Activated T-helper 1 cell treated with anti-CD3 and anti-CD28 coated beads, Interleukin-12 subunit alpha, Interleukin-12 subunit beta, Interleukin-2, Interleukin-4 antibody, amounts not matched to agents 30 ng/mL and 10 ng/mL and 1 ng/mL, durations not matched to agents 14 hours and 24 hours and 36 hours (primary cell): Measurements from ENCODE around the gene SSNA1. TPM values are rescaled to one million over a fixed set of nuclear protein-coding genes. Genes with fewer than 3 reads are reported as not detected.
A peak's percentile ranks its signal among the peaks of the same experiment; 100 is the strongest.

Experiments
- DNase-seq: peaks from one replicate; pipeline ENCODE4 v3.0.0; 2021; ENCODE audit warnings: low spot score
- H3K27ac Mint-ChIP-seq: one replicate; pipeline ENCODE4 v1.8.0; 2021; ENCODE audit warnings: mild to moderate bottlenecking, mixed read lengths
- H3K27me3 Mint-ChIP-seq: one replicate; pipeline ENCODE4 v1.8.0; 2022; ENCODE audit warnings: mild to moderate bottlenecking, moderate library complexity, mixed read lengths; ENCODE audit not compliant: insufficient read depth
- H3K36me3 Mint-ChIP-seq: one replicate; pipeline ENCODE4 v1.8.0; 2021; ENCODE audit warnings: low read depth, mixed read lengths
- H3K4me1 Mint-ChIP-seq: one replicate; pipeline ENCODE4 v1.8.0; 2021; ENCODE audit warnings: low read depth, mixed read lengths
- H3K4me3 Mint-ChIP-seq: one replicate; pipeline ENCODE4 v1.8.0; 2021; ENCODE audit warnings: mild to moderate bottlenecking, moderate library complexity, mixed read lengths
- H3K9me3 Mint-ChIP-seq: one replicate; pipeline ENCODE4 v1.8.0; 2021; ENCODE audit warnings: mixed read lengths
- intact Hi-C: fragments of 100-400 bp; cut with micrococcal nuclease; formaldehyde crosslinking; loops from one replicate; pipeline ENCODE4 v1.15.1; 2024
- total RNA-seq: library from RNA; stranded (reverse); gene quantifications from 2 replicates; pipeline ENCODE4 v1.2.3, GENCODE V29; 2022

Gene SSNA1
- total RNA-seq, 1 donor from 2014 or later: 105 TPM

GRCh38 chr9:137147091-137147792, 41.2 kb upstream of the SSNA1 start:
- peaks cover 4% of the 10 kb centered on the region for H3K4me1 Mint-ChIP-seq
- DNase-seq: no peak
- H3K27me3 Mint-ChIP-seq: peaks cover 2% of the 10 kb centered on the region
- H3K4me3 Mint-ChIP-seq: no peak overlapping the region
- intact Hi-C loops: no loop called here
- H3K27ac Mint-ChIP-seq: no peak overlapping the region
- H3K9me3 Mint-ChIP-seq: no peaks in the 10 kb centered on the region
- no peaks in the 10 kb centered on the region for H3K36me3 Mint-ChIP-seq

GRCh38 chr9:137147793-137148160, 40.7 kb upstream of the SSNA1 start:
- Mint-ChIP-seq H3K4me1 (peaks cover 4% of the 10 kb centered on the region), H3K9me3 (no peaks in the 10 kb centered on the region), H3K27ac (no peak overlapping the region), H3K27me3 (peaks cover 2% of the 10 kb centered on the region), H3K4me3 (no peak overlapping the region), H3K36me3 (no peaks in the 10 kb centered on the region)
- intact Hi-C loops: no loop called here
- no peak for DNase-seq

GRCh38 chr9:137148242-137148641, 40.2 kb upstream of the SSNA1 start:
- H3K27ac Mint-ChIP-seq: no peak overlapping the region
- intact Hi-C loops: no loop called here
- no peak for DNase-seq
- H3K27me3 Mint-ChIP-seq: peaks cover 2% of the 10 kb centered on the region
- H3K4me3 Mint-ChIP-seq: no peak overlapping the region
- no peaks in the 10 kb centered on the region for H3K36me3 Mint-ChIP-seq
- no peaks in the 10 kb centered on the region for H3K9me3 Mint-ChIP-seq
- peaks cover 4% of the 10 kb centered on the region for H3K4me1 Mint-ChIP-seq

- H3K4me1 Mint-ChIP-seq: peaks cover 4% of the 10 kb centered on the region
- no peaks in the 10 kb centered on the region for H3K36me3 Mint-ChIP-seq
- H3K27me3 Mint-ChIP-seq: peaks cover 2% of the 10 kb centered on the region
- no peaks in the 10 kb centered on the region for H3K9me3 Mint-ChIP-seq
- intact Hi-C loops: no loop called here
- DNase-seq: no peak
- no peak overlapping the region for H3K4me3 Mint-ChIP-seq
- H3K27ac Mint-ChIP-seq: no peak overlapping the region
Observed at GRCh38 chr9:137148661-137149060, 39.8 kb upstream of the SSNA1 start.

GRCh38 chr9:137149363-137149762, 39.1 kb upstream of the SSNA1 start:
- intact Hi-C loops: no loop called here
- no peak for DNase-seq
- no peaks in the 10 kb centered on the region for H3K9me3 Mint-ChIP-seq
- no peak overlapping the region for H3K27ac Mint-ChIP-seq
- H3K4me1 Mint-ChIP-seq: peaks cover 4% of the 10 kb centered on the region
- no peak overlapping the region for H3K4me3 Mint-ChIP-seq
- H3K27me3 Mint-ChIP-seq: peaks cover 2% of the 10 kb centered on the region
- H3K36me3 Mint-ChIP-seq: no peaks in the 10 kb centered on the region

GRCh38 chr9:137149942-137150616, 38.4 kb upstream of the SSNA1 start:
- DNase-seq: no peak
- H3K9me3 Mint-ChIP-seq: no peaks in the 10 kb centered on the region

GRCh38 chr9:137150617-137151457, 37.6 kb upstream of the SSNA1 start:
- intact Hi-C loops: loop anchor here (1.0 to 10.0 kb wide), 7 partner anchors 49 to 401 kb away; partner anchors contain the start of genes ABCA2, MRPL41, NDOR1 and PAXX
- H3K4me3 Mint-ChIP-seq: no peak overlapping the region
- DNase-seq: peak; percentile 60
- no peaks in the 10 kb centered on the region for H3K9me3 Mint-ChIP-seq
- H3K4me1 Mint-ChIP-seq: peaks cover 4% of the 10 kb centered on the region
- H3K27me3 Mint-ChIP-seq: peaks cover 2% of the 10 kb centered on the region
- H3K36me3 Mint-ChIP-seq: no peaks in the 10 kb centered on the region
- no peak overlapping the region for H3K27ac Mint-ChIP-seq

More at GRCh38 chr9:137149942-137150616, 38.4 kb upstream of the SSNA1 start:
- Mint-ChIP-seq H3K27me3 (peaks cover 2% of the 10 kb centered on the region), H3K4me1 (peaks cover 4% of the 10 kb centered on the region), H3K4me3 (no peak overlapping the region), H3K27ac (no peak overlapping the region), H3K36me3 (no peaks in the 10 kb centered on the region)
- intact Hi-C loops: loop anchor here (2.0 to 10.0 kb wide), 5 partner anchors 55 to 402 kb away; partner anchors contain the start of genes ABCA2, MRPL41, NDOR1 and PNPLA7

GRCh38 chr9:137152844-137153405, 35.6 kb upstream of the SSNA1 start:
- intact Hi-C loops: loop anchor here (5.0 to 10.0 kb wide), 2 partner anchors 128 to 399 kb away; partner anchors contain the start of genes ABCA2, MRPL41 and PNPLA7
- no peak overlapping the region for H3K27ac Mint-ChIP-seq

GRCh38 chr9:137156567-137157375, 31.7 kb upstream of the SSNA1 start:
- H3K27ac Mint-ChIP-seq: no peak overlapping the region
- peak overlapping the region; percentile 21 for H3K4me3 Mint-ChIP-seq
- H3K36me3 Mint-ChIP-seq: no peaks in the 10 kb centered on the region
- peak; percentile 43 for DNase-seq
- peaks cover 26% of the 10 kb centered on the region for H3K27me3 Mint-ChIP-seq
- H3K4me1 Mint-ChIP-seq: no peaks in the 10 kb centered on the region
- intact Hi-C loops: loop anchor here (1.0 to 10.0 kb wide), 7 partner anchors 18 to 307 kb away; partner anchors contain the start of genes ABCA2, ANAPC2, GRIN1 and NSMF
- no peaks in the 10 kb centered on the region for H3K9me3 Mint-ChIP-seq

More at GRCh38 chr9:137152844-137153405, 35.6 kb upstream of the SSNA1 start:
- peaks cover 4% of the 10 kb centered on the region for H3K4me1 Mint-ChIP-seq
- peaks cover 4% of the 10 kb centered on the region for H3K27me3 Mint-ChIP-seq
- DNase-seq: no peak
- H3K9me3 Mint-ChIP-seq: no peaks in the 10 kb centered on the region
- H3K36me3 Mint-ChIP-seq: no peaks in the 10 kb centered on the region
- H3K4me3 Mint-ChIP-seq: no peak overlapping the region

- Mint-ChIP-seq H3K36me3 (no peaks in the 10 kb centered on the region), H3K4me1 (no peaks in the 10 kb centered on the region), H3K9me3 (no peaks in the 10 kb centered on the region), H3K27ac (no peak overlapping the region), H3K4me3 (no peak overlapping the region), H3K27me3 (peaks cover 27% of the 10 kb centered on the region)
- no peak for DNase-seq
- intact Hi-C loops: loop anchor here (1.0 to 10.0 kb wide), 7 partner anchors 19 to 309 kb away; partner anchors contain the start of genes ABCA2, ANAPC2, GRIN1 and NSMF
Observed at GRCh38 chr9:137157618-137158415, 30.7 kb upstream of the SSNA1 start.

- H3K4me1 Mint-ChIP-seq: no peaks in the 10 kb centered on the region
- peaks cover 27% of the 10 kb centered on the region for H3K27me3 Mint-ChIP-seq
- H3K9me3 Mint-ChIP-seq: no peaks in the 10 kb centered on the region
- no peak overlapping the region for H3K4me3 Mint-ChIP-seq
- no peaks in the 10 kb centered on the region for H3K36me3 Mint-ChIP-seq
- no peak overlapping the region for H3K27ac Mint-ChIP-seq
- intact Hi-C loops: loop anchor here (10.0 kb wide), 1 partner anchor 134 kb away; the partner anchor contains the start of gene ABCA2
- DNase-seq: no peak
Observed at GRCh38 chr9:137158625-137159024, 29.9 kb upstream of the SSNA1 start.
